ENCODE data around the gene CERS5.

DNA sequence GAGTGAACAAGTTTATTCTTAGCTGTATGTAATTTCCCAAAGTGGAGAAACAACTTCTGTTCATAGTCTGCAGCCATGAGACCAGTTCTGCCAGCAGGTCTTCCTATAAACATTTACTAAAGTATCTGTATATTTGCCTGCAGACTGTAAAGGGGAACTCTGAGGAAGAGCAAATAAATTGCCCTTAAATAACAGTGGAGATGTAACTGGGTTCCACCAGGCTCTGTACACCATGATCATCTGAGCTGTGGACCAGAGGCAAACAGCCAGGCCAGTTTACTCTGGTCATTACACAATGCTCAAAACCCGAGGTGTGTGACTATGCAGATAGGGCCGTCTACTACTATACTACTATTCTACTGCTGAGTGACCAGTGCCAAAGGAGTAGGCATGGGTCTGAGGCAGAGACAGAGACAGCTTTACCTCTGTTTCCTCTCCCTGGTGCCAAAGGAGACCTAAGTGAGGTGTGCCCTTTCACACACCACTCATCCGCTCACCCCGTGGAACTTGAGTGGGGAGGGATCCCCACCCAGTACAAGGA lies 21.1 kb upstream of the CERS5 start:
- TF ChIP-seq, protein P1, sequence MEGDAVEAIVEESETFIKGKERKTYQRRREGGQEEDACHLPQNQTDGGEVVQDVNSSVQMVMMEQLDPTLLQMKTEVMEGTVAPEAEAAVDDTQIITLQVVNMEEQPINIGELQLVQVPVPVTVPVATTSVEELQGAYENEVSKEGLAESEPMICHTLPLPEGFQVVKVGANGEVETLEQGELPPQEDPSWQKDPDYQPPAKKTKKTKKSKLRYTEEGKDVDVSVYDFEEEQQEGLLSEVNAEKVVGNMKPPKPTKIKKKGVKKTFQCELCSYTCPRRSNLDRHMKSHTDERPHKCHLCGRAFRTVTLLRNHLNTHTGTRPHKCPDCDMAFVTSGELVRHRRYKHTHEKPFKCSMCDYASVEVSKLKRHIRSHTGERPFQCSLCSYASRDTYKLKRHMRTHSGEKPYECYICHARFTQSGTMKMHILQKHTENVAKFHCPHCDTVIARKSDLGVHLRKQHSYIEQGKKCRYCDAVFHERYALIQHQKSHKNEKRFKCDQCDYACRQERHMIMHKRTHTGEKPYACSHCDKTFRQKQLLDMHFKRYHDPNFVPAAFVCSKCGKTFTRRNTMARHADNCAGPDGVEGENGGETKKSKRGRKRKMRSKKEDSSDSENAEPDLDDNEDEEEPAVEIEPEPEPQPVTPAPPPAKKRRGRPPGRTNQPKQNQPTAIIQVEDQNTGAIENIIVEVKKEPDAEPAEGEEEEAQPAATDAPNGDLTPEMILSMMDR (IDR thresholded peaks at IDR 0.05), result no peak
- no peak for TF ChIP-seq POLR2A (IDR thresholded peaks at IDR 0.05)
